Smooth muscle cell (in vitro differentiated cells): ENCODE measurements around the gene FEZ2. TPM values are rescaled to one million over a fixed set of nuclear protein-coding genes. Genes with fewer than 3 reads are reported as not detected.
A peak's percentile ranks its signal among the peaks of the same experiment; 100 is the strongest.

Experiments used
- DNase-seq: peaks from one replicate; lab custom pipeline; 2025; ENCODE audit not compliant: unreplicated experiment; lab: John Stamatoyannopoulos, UW
- H2AFZ ChIP-seq: fragments of 200-600 bp; sonication (generic); 2 replicates; pipeline ENCODE4 v1.6.0; 2016; ENCODE audit warnings: antibody characterized with exemption, low read depth, mild to moderate bottlenecking
- H3F3A ChIP-seq: fragments of 200-600 bp; sonication (generic); 2 replicates; pipeline ENCODE4 v1.6.0; 2017; ENCODE audit warnings: antibody characterized with exemption, low read depth
- H3K27ac ChIP-seq: fragments of 200-600 bp; sonication (generic); 2 replicates; pipeline ENCODE4 v1.5.1; 2016; ENCODE audit warnings: low read depth, mild to moderate bottlenecking
- H3K27me3 ChIP-seq: fragments of 200-600 bp; sonication (generic); 2 replicates; pipeline ENCODE4 v1.6.1; 2016; ENCODE audit warnings: low read depth, mild to moderate bottlenecking
- H3K36me3 ChIP-seq: fragments of 200-600 bp; sonication (generic); 2 replicates; pipeline ENCODE4 v1.5.1; 2016; ENCODE audit warnings: low read depth
- H3K4me1 ChIP-seq: fragments of 200-600 bp; sonication (generic); 2 replicates; pipeline ENCODE4 v1.5.1; 2016; ENCODE audit warnings: low read depth
- H3K4me2 ChIP-seq: fragments of 200-600 bp; sonication (generic); 2 replicates; pipeline ENCODE4 v1.6.0; 2016; ENCODE audit warnings: mild to moderate bottlenecking
- H3K4me3 ChIP-seq: fragments of 200-600 bp; sonication (generic); 2 replicates; pipeline ENCODE4 v1.5.1; 2016; ENCODE audit warnings: mild to moderate bottlenecking
- H3K79me2 ChIP-seq: fragments of 200-600 bp; sonication (generic); 2 replicates; pipeline ENCODE4 v1.6.0; 2016; ENCODE audit warnings: low read depth, mild to moderate bottlenecking
- H3K9ac ChIP-seq: fragments of 200-600 bp; sonication (generic); 2 replicates; pipeline ENCODE4 v1.6.0; 2016; ENCODE audit warnings: low read depth
- H3K9me3 ChIP-seq: fragments of 200-600 bp; sonication (generic); replicated peaks from 2 replicates; pipeline ENCODE4 v1.5.1; 2016; ENCODE audit warnings: low read depth
- H4K20me1 ChIP-seq: fragments of 200-600 bp; sonication (generic); 2 replicates; pipeline ENCODE4 v1.6.0; 2016; ENCODE audit warnings: low read depth
- CTCF ChIP-seq: fragments of 200-600 bp; sonication (generic); IDR thresholded peaks from 2 replicates; pipeline ENCODE4 v1.5.1; 2017; ENCODE audit warnings: borderline replicate concordance, mild to moderate bottlenecking, antibody characterized with exemption; ENCODE audit not compliant: insufficient read depth, poor library complexity, severe bottlenecking
- WGBS: methylation state at CpG from one replicate; pipeline ENCODE4 v1.1.7; 2016; ENCODE audit warnings: low lambda C conversion rate; 5-methylcytosine and 5-hydroxymethylcytosine counted together
- polyA plus RNA-seq: library from polyadenylated mRNA; unstranded; fragments of >200 nt; fragmentation: Nextera tagmentation; extraction: Ambion mirVana; gene quantifications from 2 replicates; pipeline ENCODE4 v1.2.1, GENCODE V29; 2016
- total RNA-seq: library from RNA; depleted of rRNA; stranded (reverse); fragments of >200 nt; gene quantifications from 2 replicates; pipeline ENCODE4 v1.2.3, GENCODE V29; 2014

The FEZ2 gene
- total and polyA plus RNA-seq, 2 experiments from 2014 or later: 17.7 to 69.0 TPM

GRCh38 chr2:36566887-36567286, 31.1 kb downstream of the FEZ2 start:
- Histone ChIP-seq H3K9ac (no peak overlapping the region), H2AFZ (no peak overlapping the region), H3K36me3 (no peaks in the 10 kb centered on the region), H3K4me1 (peaks cover 27% of the 10 kb centered on the region), H3K79me2 (peaks cover 22% of the 10 kb centered on the region), H4K20me1 (no peaks in the 10 kb centered on the region), H3K27ac (no peak overlapping the region), H3K9me3 (no peaks in the 10 kb centered on the region), H3K27me3 (no peaks in the 10 kb centered on the region), H3K4me3 (no peak overlapping the region), H3K4me2 (no peak overlapping the region), H3F3A (peaks cover 11% of the 10 kb centered on the region)
- TF ChIP-seq CTCF: no peak
- 91% methylated on average over 4 of the region's 4 CpGs for WGBS
- DNase-seq: no peak

GRCh38 chr2:36565712-36566111, 32.3 kb downstream of the FEZ2 start:
- H3K9me3 ChIP-seq: no peaks in the 10 kb centered on the region
- no peaks in the 10 kb centered on the region for H4K20me1 ChIP-seq
- H3K4me1 ChIP-seq: peaks cover 37% of the 10 kb centered on the region
- H3K27ac ChIP-seq: no peak overlapping the region
- no peak for TF ChIP-seq CTCF
- H3K4me2 ChIP-seq: no peak overlapping the region
- H3K27me3 ChIP-seq: no peaks in the 10 kb centered on the region
- H3K36me3 ChIP-seq: no peaks in the 10 kb centered on the region
- H3F3A ChIP-seq: peaks cover 16% of the 10 kb centered on the region
- no peak overlapping the region for H3K9ac ChIP-seq
- no peak overlapping the region for H3K4me3 ChIP-seq
- 98% methylated on average over 4 of the region's 4 CpGs for WGBS
- DNase-seq: no peak
- peaks cover 16% of the 10 kb centered on the region for H3K79me2 ChIP-seq
- no peak overlapping the region for H2AFZ ChIP-seq

- peaks cover 15% of the 10 kb centered on the region for H3K79me2 ChIP-seq
- peak overlapping the region; percentile 99 for H3K27ac ChIP-seq
Measured at GRCh38 chr2:36564377-36564930, 33.5 kb downstream of the FEZ2 start.

More at GRCh38 chr2:36564377-36564930, 33.5 kb downstream of the FEZ2 start:
- H3K4me2 ChIP-seq: no peak overlapping the region
- 88% methylated on average over 11 of the region's 11 CpGs for WGBS
- no peaks in the 10 kb centered on the region for H4K20me1 ChIP-seq
- DNase-seq: no peak
- H2AFZ ChIP-seq: no peak overlapping the region
- H3K4me1 ChIP-seq: peaks cover 39% of the 10 kb centered on the region
- TF ChIP-seq CTCF: no peak
- peaks cover 20% of the 10 kb centered on the region for H3F3A ChIP-seq
- H3K36me3 ChIP-seq: no peaks in the 10 kb centered on the region
- no peaks in the 10 kb centered on the region for H3K9me3 ChIP-seq
- H3K9ac ChIP-seq: no peak overlapping the region
- no peaks in the 10 kb centered on the region for H3K27me3 ChIP-seq
- no peak overlapping the region for H3K4me3 ChIP-seq
